Fibroblast of lung (primary cell): ENCODE results near the gene RFC5. TPM values are rescaled to one million over a fixed set of nuclear protein-coding genes. Genes with fewer than 3 reads are reported as not detected.

Experiments
- DNase-seq, 2 donors: peaks; one replicate each; pipeline versions ENCODE4 v3.0.0 to v3.0.0-alpha.2; 2010; ENCODE audit warnings: low read depth in 2 of 2
- H2AFZ ChIP-seq: 2 replicates; pipeline ENCODE4 v1.5.1; 2012; ENCODE audit warnings: low read length, control low read depth, inconsistent platforms
- H3K27ac ChIP-seq: 2 replicates; pipeline ENCODE4 v1.5.1; 2011; ENCODE audit warnings: low read length, control low read depth; ENCODE audit not compliant: insufficient read depth
- H3K27me3 ChIP-seq: 2 replicates; pipeline ENCODE4 v1.5.1; 2011; ENCODE audit warnings: mild to moderate bottlenecking, low read length; ENCODE audit not compliant: control insufficient read depth, insufficient read depth
- H3K36me3 ChIP-seq: 2 replicates; pipeline ENCODE4 v1.5.1; 2011; ENCODE audit warnings: low read length; ENCODE audit not compliant: control insufficient read depth, insufficient read depth
- H3K4me1 ChIP-seq: 2 replicates; pipeline ENCODE4 v1.5.1; 2011; ENCODE audit warnings: low read length; ENCODE audit not compliant: control insufficient read depth, insufficient read depth; ENCODE audit errors: extremely low read depth
- H3K4me2 ChIP-seq: 2 replicates; pipeline ENCODE4 v1.5.1; 2011; ENCODE audit warnings: low read length, control low read depth; ENCODE audit not compliant: insufficient read depth; ENCODE audit errors: extremely low read depth
- H3K4me3 ChIP-seq, 4 experiments: fragments of 200-600 bp in 1 of 4; sonication (generic) in 1 of 4; replicated peaks in 1 of 4; 2 replicates each; pipeline ENCODE4 v1.5.1; 2011 to 2016; ENCODE audit warnings: low read length in 4 of 4, low read depth in 3 of 4, mild to moderate bottlenecking in 3 of 4, control low read depth in 2 of 4, inconsistent platforms in 1 of 4, mixed read lengths in 1 of 4; ENCODE audit not compliant: insufficient read depth in 1 of 4; ENCODE audit errors: control extremely low read depth in 1 of 4
- H3K79me2 ChIP-seq: 2 replicates; pipeline ENCODE4 v1.5.1; 2012; ENCODE audit warnings: mild to moderate bottlenecking, low read length, inconsistent platforms; ENCODE audit not compliant: control insufficient read depth, insufficient read depth
- H3K9ac ChIP-seq: 2 replicates; pipeline ENCODE4 v1.5.1; 2011; ENCODE audit warnings: mild to moderate bottlenecking, low read length, control low read depth; ENCODE audit not compliant: insufficient read depth
- H3K9me3 ChIP-seq: 2 replicates; pipeline ENCODE4 v1.5.1; 2012; ENCODE audit warnings: low read depth, low read length; ENCODE audit not compliant: control insufficient read depth, insufficient read depth
- H4K20me1 ChIP-seq: 2 replicates; pipeline ENCODE4 v1.5.1; 2011; ENCODE audit warnings: low read length; ENCODE audit not compliant: control insufficient read depth, insufficient read depth; ENCODE audit errors: extremely low read depth
- EZH2 ChIP-seq: IDR thresholded peaks from 2 replicates; pipeline ENCODE4 v1.5.1; 2012; ENCODE audit warnings: low read length, control low read depth, mild to moderate bottlenecking; ENCODE audit errors: missing control alignments
- polyA plus RNA-seq, 2 donors: library from polyadenylated mRNA; depleted of rRNA in 1 of 2; stranded (reverse) in 1 of 2; unstranded in 1 of 2; fragments of >200 nt; gene quantifications; 2 replicates each; pipeline ENCODE4 v1.2.1, GENCODE V29; 2011 to 2012; ENCODE audit warnings: missing spikeins in 1 of 2
- total RNA-seq: library from RNA; depleted of rRNA; stranded (reverse); fragments of >200 nt; gene quantifications from 2 replicates; pipeline ENCODE4 v1.2.1, GENCODE V29; 2014
- TF ChIP-seq, protein P1 (sequence below), 2 donors: IDR thresholded peaks in 1 of 2; conservative IDR thresholded peaks in 1 of 2; 1 replicate in 1 of 2; 2 replicates in 1 of 2; pipeline ENCODE4 v1.5.1; 2011 to 2012; ENCODE audit warnings: low read length in 2 of 2, control low read depth in 1 of 2, inconsistent platforms in 1 of 2, low read depth in 1 of 2, mild to moderate bottlenecking in 1 of 2

The RFC5 gene
- total and polyA plus RNA-seq, 2 donors (not counting 1 experiment from before 2014, with no cell fraction given), result 9.8 to 9.9 TPM

DNA sequence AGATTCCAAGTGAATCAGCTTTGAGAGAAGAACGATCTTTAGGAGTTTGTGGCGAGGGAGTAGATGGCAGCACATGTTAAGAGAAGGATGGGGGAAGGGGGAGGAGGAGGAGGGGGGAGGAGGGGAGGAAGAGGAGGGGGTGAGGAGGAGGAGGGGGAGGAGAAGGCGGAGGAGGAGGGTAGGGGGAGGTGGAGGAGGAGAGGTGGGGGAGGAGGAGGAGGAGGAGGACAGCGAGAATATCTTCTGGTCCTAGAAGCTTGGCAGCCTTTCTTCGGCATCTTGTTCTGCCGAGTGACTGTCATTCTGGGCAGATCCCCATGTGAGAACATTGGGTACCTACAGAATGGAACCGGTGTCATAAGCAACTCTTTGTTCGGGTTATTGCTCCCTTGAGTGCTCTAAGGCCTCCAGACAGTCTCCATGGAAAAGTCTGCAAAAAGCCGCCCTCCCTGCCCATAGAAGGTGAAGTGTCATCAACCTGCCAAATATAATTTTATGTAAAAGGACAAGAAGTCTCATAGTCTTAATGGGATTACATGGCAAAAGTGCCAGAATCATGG, 6.9 kb downstream of the RFC5 start:
- Histone ChIP-seq H3K79me2 (no peaks in the 10 kb centered on the region), H3K9me3 (no peaks in the 10 kb centered on the region), H4K20me1 (no peaks in the 10 kb centered on the region), H3K4me1 (no peaks in the 10 kb centered on the region), H3K27me3 (no peaks in the 10 kb centered on the region), H3K9ac (no peak overlapping the region), H3K36me3 (peaks cover 11% of the 10 kb centered on the region), H2AFZ (no peak overlapping the region), H3K4me3 (no peak overlapping the region), H3K27ac (no peak overlapping the region), H3K4me2 (no peak overlapping the region)
- no peak for TF ChIP-seq EZH2
- TF ChIP-seq, protein P1, sequence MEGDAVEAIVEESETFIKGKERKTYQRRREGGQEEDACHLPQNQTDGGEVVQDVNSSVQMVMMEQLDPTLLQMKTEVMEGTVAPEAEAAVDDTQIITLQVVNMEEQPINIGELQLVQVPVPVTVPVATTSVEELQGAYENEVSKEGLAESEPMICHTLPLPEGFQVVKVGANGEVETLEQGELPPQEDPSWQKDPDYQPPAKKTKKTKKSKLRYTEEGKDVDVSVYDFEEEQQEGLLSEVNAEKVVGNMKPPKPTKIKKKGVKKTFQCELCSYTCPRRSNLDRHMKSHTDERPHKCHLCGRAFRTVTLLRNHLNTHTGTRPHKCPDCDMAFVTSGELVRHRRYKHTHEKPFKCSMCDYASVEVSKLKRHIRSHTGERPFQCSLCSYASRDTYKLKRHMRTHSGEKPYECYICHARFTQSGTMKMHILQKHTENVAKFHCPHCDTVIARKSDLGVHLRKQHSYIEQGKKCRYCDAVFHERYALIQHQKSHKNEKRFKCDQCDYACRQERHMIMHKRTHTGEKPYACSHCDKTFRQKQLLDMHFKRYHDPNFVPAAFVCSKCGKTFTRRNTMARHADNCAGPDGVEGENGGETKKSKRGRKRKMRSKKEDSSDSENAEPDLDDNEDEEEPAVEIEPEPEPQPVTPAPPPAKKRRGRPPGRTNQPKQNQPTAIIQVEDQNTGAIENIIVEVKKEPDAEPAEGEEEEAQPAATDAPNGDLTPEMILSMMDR (conservative IDR thresholded peaks at IDR 0.05 in 1 of 2, IDR thresholded peaks at IDR 0.05 in 1 of 2; ENCODE audit: low read depth in 1 of 2, low read length in 2 of 2), result no peak
- no peak for DNase-seq

- H3K36me3 ChIP-seq, result peaks cover 10% of the 10 kb centered on the region
- H3K27me3 ChIP-seq, result no peaks in the 10 kb centered on the region
- H4K20me1 ChIP-seq, result no peaks in the 10 kb centered on the region
- no peak overlapping the region for H3K4me3 ChIP-seq
- H3K9ac ChIP-seq, result no peak overlapping the region
- no peaks in the 10 kb centered on the region for H3K9me3 ChIP-seq
- TF ChIP-seq EZH2, result no peak
- TF ChIP-seq, protein P1 (conservative IDR thresholded peaks at IDR 0.05 in 1 of 2, IDR thresholded peaks at IDR 0.05 in 1 of 2; ENCODE audit: low read depth in 1 of 2, low read length in 2 of 2), result no peak
- DNase-seq, result no peak
- no peaks in the 10 kb centered on the region for H3K4me1 ChIP-seq
- no peak overlapping the region for H3K27ac ChIP-seq
- H3K79me2 ChIP-seq, result no peaks in the 10 kb centered on the region
- no peak overlapping the region for H2AFZ ChIP-seq
- no peak overlapping the region for H3K4me2 ChIP-seq
Observed at GRCh38 chr12:118025168-118025567, 8.7 kb downstream of the RFC5 start.

DNA sequence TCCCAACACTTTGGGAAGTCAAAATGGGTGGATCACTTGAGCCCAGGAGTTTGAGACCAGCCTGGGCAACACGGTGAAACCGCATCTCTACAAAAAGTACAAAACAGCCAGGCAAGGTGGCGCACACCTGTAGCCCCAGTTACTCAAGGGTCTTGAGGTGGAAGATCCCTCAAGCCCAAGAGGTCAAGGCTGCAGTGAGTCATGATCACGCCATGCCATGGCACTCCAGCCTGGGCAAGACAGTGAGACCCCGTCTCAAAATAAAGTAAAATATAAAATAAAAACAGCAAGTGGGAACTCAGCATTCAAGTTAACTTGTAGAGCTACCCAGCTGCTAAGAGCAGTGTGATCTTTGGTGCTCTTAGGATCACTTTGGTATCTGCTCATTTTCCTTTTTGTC, 12.7 kb downstream of the RFC5 start:
- Histone ChIP-seq H3K4me1 (no peaks in the 10 kb centered on the region), H3K9ac (no peak overlapping the region), H3K27me3 (no peaks in the 10 kb centered on the region), H3K4me2 (no peak overlapping the region), H3K4me3 (no peak overlapping the region), H3K36me3 (peaks cover 19% of the 10 kb centered on the region), H2AFZ (no peak overlapping the region), H4K20me1 (no peaks in the 10 kb centered on the region), H3K9me3 (no peaks in the 10 kb centered on the region), H3K27ac (no peak overlapping the region), H3K79me2 (no peaks in the 10 kb centered on the region)
- no peak for DNase-seq
- TF ChIP-seq EZH2, result no peak
- TF ChIP-seq, protein P1 (conservative IDR thresholded peaks at IDR 0.05 in 1 of 2, IDR thresholded peaks at IDR 0.05 in 1 of 2; ENCODE audit: low read depth in 1 of 2, low read length in 2 of 2), result no peak
